ENCODE measurements around the gene ANKS1B. TPM values are rescaled to one million over a fixed set of nuclear protein-coding genes. Genes with fewer than 3 reads are reported as not detected.
"Not testable (repeated sequence)": the region's sequence is repeated elsewhere in the genome, so short reads cannot be mapped to it uniquely, and the experiment has no call there.

ANKS1B gene
- total RNA-seq, 4 donors from 2014 or later: 0.88 to 10.7 (median 4.4) TPM

DNA sequence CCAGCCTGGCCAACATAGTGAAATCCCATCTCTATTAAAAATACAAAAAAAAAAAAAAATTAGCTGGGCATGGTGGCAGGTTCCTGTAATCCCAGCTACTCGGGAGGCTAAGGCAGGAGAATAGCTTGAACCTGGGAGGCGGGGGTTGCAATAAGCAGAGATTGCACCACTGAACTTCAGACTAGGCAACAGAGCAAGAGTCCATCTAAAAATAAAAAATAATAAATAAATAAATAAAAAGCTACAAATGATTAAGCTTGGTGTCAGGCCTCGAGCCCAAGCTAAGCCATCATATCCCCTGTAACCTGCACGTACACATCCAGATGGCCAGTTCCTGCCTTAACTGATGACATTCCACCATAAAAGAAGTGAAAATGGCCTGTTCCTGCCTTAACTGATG, 269.8 kb downstream of the ANKS1B start:
- not testable (repeated sequence) for DNase-seq, H3K9me3 ChIP-seq

GRCh38 chr12:99713946-99714520, 270.7 kb downstream of the ANKS1B start:
- no peak for TF ChIP-seq POLR2A (IDR thresholded peaks at IDR 0.05)
- Histone ChIP-seq H3K4me1 (no peaks in the 10 kb centered on the region), H3K36me3 (no peaks in the 10 kb centered on the region), H3K9me3 (no peaks in the 10 kb centered on the region), H3K27me3 (no peaks in the 10 kb centered on the region), H3K27ac (no peak overlapping the region), H3K4me3 (no peak overlapping the region)
- DNase-seq: no peak

More for the DNA sequence above, 269.8 kb downstream of the ANKS1B start:
- H3K27me3 ChIP-seq, H3K36me3 ChIP-seq, H3K4me3 ChIP-seq, H3K4me1 ChIP-seq, H3K27ac ChIP-seq: not testable (repeated sequence)

- Histone ChIP-seq H3K4me1 (no peaks in the 10 kb centered on the region), H3K27ac (no peak overlapping the region), H3K27me3 (no peaks in the 10 kb centered on the region), H3K36me3 (no peaks in the 10 kb centered on the region), H3K9me3 (no peaks in the 10 kb centered on the region), H3K4me3 (no peak overlapping the region)
- no peak for DNase-seq
- TF ChIP-seq POLR2A (IDR thresholded peaks at IDR 0.05) (no peak), CTCF (IDR thresholded peaks at IDR 0.05) (no peak)
These were observed 272.5 kb downstream of the ANKS1B start for GRCh38 chr12:99712281-99712680.

DNA sequence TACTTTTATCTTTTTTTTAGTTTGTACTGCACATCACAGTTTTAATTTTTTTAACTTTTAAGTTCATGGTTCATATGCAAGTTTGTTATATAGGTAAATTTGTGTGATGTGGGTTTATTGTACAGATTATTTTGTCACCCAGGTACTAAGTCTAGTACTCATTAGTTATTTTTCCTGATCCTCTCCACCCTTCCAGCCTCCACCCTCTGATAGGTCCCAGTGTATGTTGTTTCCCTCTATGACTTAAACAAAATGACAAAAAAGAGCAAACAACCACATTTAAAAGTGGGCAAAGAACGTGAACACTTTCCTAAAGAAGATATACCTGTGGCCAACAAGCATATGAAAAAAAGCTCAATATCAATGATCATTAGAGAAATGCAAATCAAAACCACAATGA, 273.5 kb downstream of the ANKS1B start:
- TF ChIP-seq CTCF (IDR thresholded peaks at IDR 0.05) (no peak), POLR2A (IDR thresholded peaks at IDR 0.05) (no peak)
- no peak for DNase-seq
- H3K36me3 ChIP-seq: no peaks in the 10 kb centered on the region
- H3K9me3 ChIP-seq: no peaks in the 10 kb centered on the region
- H3K27ac ChIP-seq: no peak overlapping the region
- no peaks in the 10 kb centered on the region for H3K27me3 ChIP-seq
- H3K4me1 ChIP-seq: no peaks in the 10 kb centered on the region
- H3K4me3 ChIP-seq: no peak overlapping the region

- TF ChIP-seq POLR2A (IDR thresholded peaks at IDR 0.05) (no peak), CTCF (IDR thresholded peaks at IDR 0.05) (no peak)
- H3K27me3 ChIP-seq: no peaks in the 10 kb centered on the region
- no peaks in the 10 kb centered on the region for H3K4me1 ChIP-seq
These were observed 275.1 kb downstream of the ANKS1B start for GRCh38 chr12:99709619-99710018.

GRCh38 chr12:99709116-99709515, 275.6 kb downstream of the ANKS1B start:
- no peaks in the 10 kb centered on the region for H3K36me3 ChIP-seq
- H3K4me1 ChIP-seq: no peaks in the 10 kb centered on the region
- no peaks in the 10 kb centered on the region for H3K9me3 ChIP-seq
- DNase-seq: no peak
- H3K27ac ChIP-seq: no peak overlapping the region
- no peak for TF ChIP-seq CTCF (IDR thresholded peaks at IDR 0.05)
- no peaks in the 10 kb centered on the region for H3K27me3 ChIP-seq
- no peak overlapping the region for H3K4me3 ChIP-seq

More at GRCh38 chr12:99709619-99710018, 275.1 kb downstream of the ANKS1B start:
- DNase-seq: no peak
- H3K4me3 ChIP-seq: no peak overlapping the region
- H3K27ac ChIP-seq: no peak overlapping the region
- H3K9me3 ChIP-seq: no peaks in the 10 kb centered on the region
- H3K36me3 ChIP-seq: no peaks in the 10 kb centered on the region

DNA sequence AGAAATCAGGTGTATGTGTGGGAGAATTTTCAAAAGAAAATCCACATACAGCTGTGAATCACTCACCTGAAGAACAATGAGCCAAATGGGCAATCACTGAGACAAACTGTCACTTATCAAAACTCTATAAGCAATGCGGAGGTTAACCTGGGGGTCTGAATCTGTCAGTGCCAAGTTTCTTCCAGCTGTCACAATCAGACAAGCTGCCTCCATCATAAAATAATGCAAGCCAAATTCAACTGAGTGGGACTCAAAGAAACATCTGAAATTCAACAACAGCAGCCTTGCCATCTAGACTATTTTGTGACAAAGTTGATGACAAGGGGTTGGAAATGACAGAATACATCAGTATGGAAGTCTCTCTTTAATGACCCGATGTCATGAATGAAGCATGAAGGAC, 276.9 kb downstream of the ANKS1B start:
- H3K36me3 ChIP-seq: no peaks in the 10 kb centered on the region
- H3K9me3 ChIP-seq: no peaks in the 10 kb centered on the region
- no peak overlapping the region for H3K4me3 ChIP-seq
- no peaks in the 10 kb centered on the region for H3K4me1 ChIP-seq
- no peak for DNase-seq
- no peak overlapping the region for H3K27ac ChIP-seq
- TF ChIP-seq CTCF (IDR thresholded peaks at IDR 0.05) (no peak), POLR2A (IDR thresholded peaks at IDR 0.05) (no peak)
- no peaks in the 10 kb centered on the region for H3K27me3 ChIP-seq

Measured in Peyer's patch (tissue), 4 donors.